GM19452 (cell line): ENCODE measurements around the gene ZNF230.
A peak's percentile ranks its signal among the peaks of the same experiment; 100 is the strongest.

Experiments used
- ATAC-seq: cut with Tn5 transposase; IDR thresholded peaks from one replicate; pipeline ENCODE4 v1.9.1; 2021; ENCODE audit not compliant: unreplicated experiment

The ZNF230 gene

DNA sequence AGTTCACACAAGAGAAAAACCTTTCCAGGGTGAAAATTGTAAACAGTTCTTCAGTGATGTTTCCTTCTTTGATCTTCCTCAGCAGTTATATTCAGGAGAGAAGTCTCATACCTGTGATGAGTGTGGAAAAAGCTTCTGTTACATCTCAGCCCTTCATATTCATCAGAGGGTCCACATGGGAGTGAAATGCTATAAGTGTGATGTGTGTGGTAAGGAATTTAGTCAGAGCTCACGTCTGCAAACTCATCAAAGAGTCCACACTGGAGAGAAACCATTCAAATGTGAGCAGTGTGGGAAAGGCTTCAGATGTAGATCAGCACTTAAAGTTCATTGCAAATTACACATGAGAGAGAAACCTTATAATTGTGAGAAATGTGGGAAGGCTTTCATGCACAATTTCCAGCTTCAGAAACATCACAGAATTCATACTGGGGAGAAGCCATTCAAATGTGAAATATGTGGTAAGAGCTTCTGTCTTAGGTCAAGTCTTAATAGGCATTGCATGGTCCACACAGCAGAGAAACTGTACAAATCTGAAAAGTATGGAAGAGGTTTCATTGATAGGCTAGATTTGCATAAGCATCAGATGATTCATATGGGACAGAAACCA is 29.3 kb downstream of the ZNF230 start:
- ATAC-seq: no peak

DNA sequence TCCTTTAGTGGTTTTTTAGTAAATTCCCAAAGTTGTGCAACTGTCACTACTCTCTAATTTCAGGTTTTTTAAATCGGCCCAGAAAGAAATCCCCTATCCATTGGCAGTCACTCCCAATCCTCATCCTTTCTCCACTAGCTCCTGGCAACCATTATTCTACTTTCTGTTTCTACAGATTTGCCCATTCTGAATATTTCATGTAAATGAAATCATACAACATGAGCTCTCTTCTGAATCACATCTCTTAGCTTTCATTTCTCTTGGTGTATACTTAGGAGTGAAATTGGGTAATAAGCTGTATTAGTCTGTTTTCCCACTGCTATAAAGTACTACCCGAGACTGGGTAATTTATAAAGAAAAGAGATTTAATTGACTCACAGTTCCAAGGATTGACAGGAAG is 39.4 kb downstream of the ZNF230 start:
- ATAC-seq: no peak

DNA sequence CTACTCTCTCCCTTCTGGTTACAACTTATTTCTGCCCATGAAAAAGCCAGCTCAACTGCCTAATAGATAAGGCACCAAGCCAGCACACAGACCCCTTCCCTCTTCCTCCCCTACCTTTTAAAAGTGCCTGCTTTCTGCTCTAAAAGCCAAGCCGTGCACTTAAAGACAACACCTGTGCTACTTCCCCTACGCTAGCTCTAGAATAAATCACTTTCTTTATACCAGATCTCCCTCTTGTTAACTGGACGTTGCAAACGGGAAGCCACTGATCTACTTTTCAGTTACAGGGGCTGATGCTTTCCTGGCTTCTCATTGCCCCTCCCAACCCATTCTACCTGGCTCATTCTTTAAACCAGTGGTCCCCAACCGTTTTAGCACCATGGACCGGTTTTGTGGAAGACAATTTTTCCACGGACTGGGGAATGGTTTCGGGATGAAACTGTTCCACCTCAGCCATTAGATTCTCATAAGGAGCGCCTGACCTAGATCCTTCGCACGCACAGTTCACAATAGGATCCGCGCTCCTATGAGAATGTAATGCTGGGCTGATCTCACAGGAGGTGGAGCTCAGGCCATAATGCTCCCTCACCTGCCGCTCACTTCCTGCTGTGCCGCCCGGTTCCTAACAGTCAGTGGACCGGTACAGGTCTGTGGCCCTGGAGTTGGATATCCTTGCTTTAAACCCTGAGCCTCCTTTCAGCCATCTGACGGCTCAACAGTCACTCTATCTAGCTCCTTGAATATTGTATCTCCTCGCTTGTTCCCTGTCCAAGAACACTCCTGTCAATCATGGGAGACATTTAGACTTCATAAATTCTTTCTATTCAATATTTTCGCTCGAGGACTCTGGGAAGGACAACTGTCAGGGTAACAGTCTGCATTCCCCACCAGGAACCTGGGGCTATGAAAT is 48.2 kb downstream of the ZNF230 start:
- ATAC-seq: peak; percentile 45

GRCh38 chr19:44051650-44052402 is 49.1 kb downstream of the ZNF230 start, which contains the start of gene ZNF223:
Gene ZNF223, plus strand, starts transcription at chr19:44052036. Its CDS starts 3,141 bp downstream, at chr19:44055177.
- peak; percentile 79 for ATAC-seq

DNA sequence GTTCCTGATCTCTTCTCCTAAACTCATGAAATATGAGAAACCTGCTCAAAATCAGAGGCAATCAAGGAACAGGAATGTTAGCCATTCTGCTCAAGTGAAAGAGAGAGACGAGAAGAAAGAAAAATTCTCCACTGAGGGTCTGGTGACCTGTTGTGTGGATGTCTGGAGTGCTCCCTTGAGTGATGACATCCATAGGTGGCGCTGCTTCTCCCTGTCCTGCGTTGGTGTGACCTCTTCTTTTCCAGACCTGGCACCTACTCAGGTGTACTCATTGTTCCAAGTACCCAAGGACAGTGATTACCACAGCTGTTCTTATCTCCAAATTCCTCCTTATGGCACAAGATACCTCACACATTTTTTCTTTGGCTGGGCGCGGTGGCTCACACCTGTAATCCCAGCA is 53.1 kb downstream of the ZNF230 start:
- no peak for ATAC-seq

GRCh38 chr19:44059229-44059628 is 56.5 kb downstream of the ZNF230 start:
- ATAC-seq: no peak

DNA sequence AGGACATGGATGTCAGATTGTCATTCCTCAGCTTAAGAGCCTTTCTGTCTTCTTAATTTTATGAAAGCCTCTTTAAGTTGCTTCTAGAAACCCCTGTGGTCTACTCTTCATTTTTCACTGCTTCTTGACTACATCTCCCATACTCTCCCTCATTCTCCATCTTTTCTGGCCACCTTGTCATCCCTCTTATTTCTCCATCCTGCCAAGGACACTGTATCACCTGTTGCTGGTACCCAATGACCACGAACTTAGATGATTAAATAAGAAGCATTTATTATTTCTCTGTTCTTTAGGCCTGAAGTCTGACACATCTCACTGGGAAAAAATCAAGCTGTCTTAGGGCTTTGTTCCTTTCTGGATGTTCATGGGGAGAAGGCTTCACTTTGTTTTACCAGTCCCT is 58.3 kb downstream of the ZNF230 start:
- no peak for ATAC-seq
